Uterine smooth muscle cell (primary cell): Measurements from ENCODE around the gene APAF1. TPM values are rescaled to one million over a fixed set of nuclear protein-coding genes. Genes with fewer than 3 reads are reported as not detected.

Source experiments
- total RNA-seq: library from RNA; depleted of rRNA; stranded (reverse); fragments of >200 nt; gene quantifications from 2 replicates; pipeline ENCODE4 v1.2.3, GENCODE V29; 2014

The APAF1 gene, protein sequence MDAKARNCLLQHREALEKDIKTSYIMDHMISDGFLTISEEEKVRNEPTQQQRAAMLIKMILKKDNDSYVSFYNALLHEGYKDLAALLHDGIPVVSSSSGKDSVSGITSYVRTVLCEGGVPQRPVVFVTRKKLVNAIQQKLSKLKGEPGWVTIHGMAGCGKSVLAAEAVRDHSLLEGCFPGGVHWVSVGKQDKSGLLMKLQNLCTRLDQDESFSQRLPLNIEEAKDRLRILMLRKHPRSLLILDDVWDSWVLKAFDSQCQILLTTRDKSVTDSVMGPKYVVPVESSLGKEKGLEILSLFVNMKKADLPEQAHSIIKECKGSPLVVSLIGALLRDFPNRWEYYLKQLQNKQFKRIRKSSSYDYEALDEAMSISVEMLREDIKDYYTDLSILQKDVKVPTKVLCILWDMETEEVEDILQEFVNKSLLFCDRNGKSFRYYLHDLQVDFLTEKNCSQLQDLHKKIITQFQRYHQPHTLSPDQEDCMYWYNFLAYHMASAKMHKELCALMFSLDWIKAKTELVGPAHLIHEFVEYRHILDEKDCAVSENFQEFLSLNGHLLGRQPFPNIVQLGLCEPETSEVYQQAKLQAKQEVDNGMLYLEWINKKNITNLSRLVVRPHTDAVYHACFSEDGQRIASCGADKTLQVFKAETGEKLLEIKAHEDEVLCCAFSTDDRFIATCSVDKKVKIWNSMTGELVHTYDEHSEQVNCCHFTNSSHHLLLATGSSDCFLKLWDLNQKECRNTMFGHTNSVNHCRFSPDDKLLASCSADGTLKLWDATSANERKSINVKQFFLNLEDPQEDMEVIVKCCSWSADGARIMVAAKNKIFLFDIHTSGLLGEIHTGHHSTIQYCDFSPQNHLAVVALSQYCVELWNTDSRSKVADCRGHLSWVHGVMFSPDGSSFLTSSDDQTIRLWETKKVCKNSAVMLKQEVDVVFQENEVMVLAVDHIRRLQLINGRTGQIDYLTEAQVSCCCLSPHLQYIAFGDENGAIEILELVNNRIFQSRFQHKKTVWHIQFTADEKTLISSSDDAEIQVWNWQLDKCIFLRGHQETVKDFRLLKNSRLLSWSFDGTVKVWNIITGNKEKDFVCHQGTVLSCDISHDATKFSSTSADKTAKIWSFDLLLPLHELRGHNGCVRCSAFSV (N-terminal part only)
- 28.6 and 29.7 TPM in 2 replicates for total RNA-seq

DNA sequence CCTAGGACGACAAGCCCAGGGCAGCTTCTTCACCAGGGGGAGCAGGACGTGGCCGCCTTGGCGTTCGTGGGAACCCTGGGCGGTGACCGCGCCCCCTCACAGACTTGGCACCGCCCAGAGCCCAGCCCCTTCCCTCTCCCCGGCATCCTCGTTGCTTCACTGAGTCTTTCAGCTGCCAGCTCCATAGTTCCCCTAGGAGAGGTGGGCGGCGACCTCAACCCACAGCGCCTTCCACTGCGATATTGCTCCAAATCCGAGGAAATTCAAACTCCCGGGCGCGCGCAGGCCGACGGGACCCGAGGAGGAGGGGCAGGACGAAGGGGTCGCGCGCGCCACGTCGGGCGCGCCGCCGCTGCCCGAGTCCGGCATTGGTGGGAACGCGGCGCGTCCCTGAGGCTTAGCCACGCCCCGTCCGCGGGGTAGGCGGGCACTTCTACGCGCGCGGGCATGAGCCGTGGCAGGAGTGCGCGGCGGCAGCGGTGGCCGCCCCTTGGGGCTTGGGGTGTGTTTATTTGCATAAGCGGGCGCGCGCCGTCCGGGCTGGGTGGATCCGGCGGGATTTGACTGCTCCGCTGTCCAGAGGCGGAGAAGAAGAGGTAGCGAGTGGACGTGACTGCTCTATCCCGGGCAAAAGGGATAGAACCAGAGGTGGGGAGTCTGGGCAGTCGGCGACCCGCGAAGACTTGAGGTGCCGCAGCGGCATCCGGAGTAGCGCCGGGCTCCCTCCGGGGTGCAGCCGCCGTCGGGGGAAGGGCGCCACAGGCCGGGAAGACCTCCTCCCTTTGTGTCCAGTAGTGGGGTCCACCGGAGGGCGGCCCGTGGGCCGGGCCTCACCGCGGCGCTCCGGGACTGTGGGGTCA lies at the start of gene APAF1, which contains the start of gene IKBIP:
Gene APAF1, plus strand, starts transcription at position 579 of the 860 bp plus-strand sequence. CDS start 3,070 bp downstream, outside the sequence.
Gene IKBIP, minus strand, starts transcription at position 77 of the 860 bp plus-strand sequence. CDS start 87 bp downstream, outside the sequence.

Other genes with a start within 250 kb of the APAF1 start
- 89.5 and 240 TPM in 2 replicates for gene TMPO, start 129.7 kb upstream of the APAF1 start, total RNA-seq
- gene SLC25A3, start 51.6 kb upstream of the APAF1 start, total RNA-seq: 759 and 840 TPM in 2 replicates
- 68.5 and 82.9 TPM in 2 replicates for gene IKBIP, start 502 bp upstream of the APAF1 start, total RNA-seq